HG02588 (cell line): Measurements from ENCODE around the gene RALGPS1.
A peak's percentile ranks its signal among the peaks of the same experiment; 100 is the strongest.

ENCODE experiments used
- ATAC-seq: cut with Tn5 transposase; IDR thresholded peaks from one replicate; pipeline ENCODE4 v1.9.1; 2021; ENCODE audit warnings: mild to moderate bottlenecking, moderate library complexity; ENCODE audit not compliant: unreplicated experiment

Gene RALGPS1

GRCh38 chr9:127233989-127234388 lies 319.4 kb downstream of the RALGPS1 start:
- ATAC-seq: no peak

- ATAC-seq: no peak
Measured at GRCh38 chr9:127237801-127238200, 323.2 kb downstream of the RALGPS1 start.

GRCh38 chr9:127241354-127241753 lies 326.8 kb downstream of the RALGPS1 start:
- no peak for ATAC-seq

- ATAC-seq: peak; percentile 100
Measured at GRCh38 chr9:127244609-127245601, 330.3 kb downstream of the RALGPS1 start.

GRCh38 chr9:127245637-127246164 lies 331.1 kb downstream of the RALGPS1 start:
- ATAC-seq: no peak

- ATAC-seq: no peak
Measured at GRCh38 chr9:127248241-127248640, 333.7 kb downstream of the RALGPS1 start.

- ATAC-seq: no peak
Measured at GRCh38 chr9:127249877-127250276, 335.3 kb downstream of the RALGPS1 start.

- ATAC-seq: no peak
Measured at GRCh38 chr9:127250896-127251391, 336.4 kb downstream of the RALGPS1 start.

- ATAC-seq: no peak
Measured at GRCh38 chr9:127252410-127253318, 338.1 kb downstream of the RALGPS1 start.

GRCh38 chr9:127253446-127253845 lies 338.9 kb downstream of the RALGPS1 start:
- no peak for ATAC-seq

- ATAC-seq: no peak
Measured at GRCh38 chr9:127255692-127256091, 341.1 kb downstream of the RALGPS1 start.

- ATAC-seq: no peak
Measured at GRCh38 chr9:127256324-127256723, 341.7 kb downstream of the RALGPS1 start.

- no peak for ATAC-seq
Measured at GRCh38 chr9:127258606-127259471, 344.3 kb downstream of the RALGPS1 start.

- ATAC-seq: no peak
Measured at GRCh38 chr9:127262602-127263001, 348.0 kb downstream of the RALGPS1 start.

- ATAC-seq: no peak
Measured at GRCh38 chr9:127263237-127263636, 348.7 kb downstream of the RALGPS1 start.

GRCh38 chr9:127263664-127264063 lies 349.1 kb downstream of the RALGPS1 start:
- no peak for ATAC-seq

- no peak for ATAC-seq
Measured at GRCh38 chr9:127264462-127265219, 350.1 kb downstream of the RALGPS1 start, which contains the start of gene GARNL3. Gene GARNL3 (plus strand): TSS chr9:127264774. CDS start chr9:127264878, 104 bp downstream.

- no peak for ATAC-seq
Measured at GRCh38 chr9:127267793-127268525, 353.4 kb downstream of the RALGPS1 start.
